Muscle of leg (tissue), 11 donors: ENCODE results near the gene EML2. TPM values are rescaled to one million over a fixed set of nuclear protein-coding genes. Genes with fewer than 3 reads are reported as not detected.
"Not testable (repeated sequence)": the region's sequence is repeated elsewhere in the genome, so short reads cannot be mapped to it uniquely, and the experiment has no call there.

Experiments used
- DNase-seq: peaks from one replicate; pipeline ENCODE4 v3.0.0; 2013
- H3K27ac ChIP-seq: one replicate; pipeline ENCODE4 v1.5.1; 2013; ENCODE audit warnings: mild to moderate bottlenecking, low read length, control low read depth
- H3K27me3 ChIP-seq: one replicate; pipeline ENCODE4 v1.6.1; 2013; ENCODE audit warnings: low read length; ENCODE audit not compliant: control insufficient read depth, insufficient read depth
- H3K36me3 ChIP-seq: one replicate; pipeline ENCODE4 v1.6.1; 2013; ENCODE audit warnings: low read length; ENCODE audit not compliant: control insufficient read depth, insufficient read depth
- H3K4me1 ChIP-seq: one replicate; pipeline ENCODE4 v1.6.1; 2013; ENCODE audit warnings: low read length; ENCODE audit not compliant: control insufficient read depth, insufficient read depth
- H3K4me3 ChIP-seq: one replicate; pipeline ENCODE4 v1.5.1; 2013; ENCODE audit warnings: low read length, control low read depth
- H3K9me3 ChIP-seq: replicated peaks from 2 replicates; pipeline ENCODE4 v1.6.1; 2013; ENCODE audit warnings: low read depth, low read length; ENCODE audit not compliant: control insufficient read depth
- WGBS: methylation state at CpG from one replicate; pipeline ENCODE4 v1.1.5; 2013; ENCODE audit warnings: missing lambda C conversion rate; ENCODE audit not compliant: insufficient coverage; 5-methylcytosine and 5-hydroxymethylcytosine counted together
- polyA plus RNA-seq, 8 donors: library from polyadenylated mRNA; unstranded; fragments of 120-200 nt; gene quantifications; one replicate each; pipeline versions ENCODE4 v1.2.1 to v1.2.3, GENCODE V29; 2013; ENCODE audit warnings: inconsistent platforms in 1 of 8, low replicate concordance in 1 of 8; ENCODE audit not compliant: insufficient read length in 8 of 8, insufficient read depth in 1 of 8
- total RNA-seq: library from RNA; stranded (reverse); fragments of 120-200 nt; gene quantifications from one replicate; pipeline ENCODE4 v1.2.4, GENCODE V29; 2013

The EML2 gene
- total and polyA plus RNA-seq, 9 donors, result 7.9 to 13.2 (median 11.0) TPM

- WGBS, result 46% methylated on average over 17 of the region's 17 CpGs
- Histone ChIP-seq H3K4me1 (peaks cover 45% of the 10 kb centered on the region), H3K27me3 (peaks cover 32% of the 10 kb centered on the region), H3K9me3 (no peaks in the 10 kb centered on the region), H3K36me3 (peaks cover 6% of the 10 kb centered on the region), H3K27ac (no peak overlapping the region), H3K4me3 (no peak overlapping the region)
- DNase-seq, result no peak
These were observed 1.7 kb upstream of the EML2 start for GRCh38 chr19:45640849-45641273.

GRCh38 chr19:45637890-45638667, 1.1 kb downstream of the EML2 start:
- 63% methylated on average over 14 of the region's 19 CpGs for WGBS
- H3K4me1 ChIP-seq, result peaks cover 34% of the 10 kb centered on the region
- peak overlapping the region; percentile 52 for H3K4me3 ChIP-seq
- H3K27me3 ChIP-seq, result peaks cover 4% of the 10 kb centered on the region
- no peak for DNase-seq
- no peak overlapping the region for H3K27ac ChIP-seq
- H3K36me3 ChIP-seq, result peaks cover 6% of the 10 kb centered on the region
- H3K9me3 ChIP-seq, result no peaks in the 10 kb centered on the region

GRCh38 chr19:45636902-45637301, 2.3 kb downstream of the EML2 start:
- peaks cover 32% of the 10 kb centered on the region for H3K4me1 ChIP-seq
- H3K4me3 ChIP-seq, result no peak overlapping the region
- H3K36me3 ChIP-seq, result peaks cover 6% of the 10 kb centered on the region
- no CpG with 5 or more reads among the region's 2 CpGs for WGBS
- no peaks in the 10 kb centered on the region for H3K9me3 ChIP-seq
- no peak for DNase-seq
- H3K27me3 ChIP-seq, result no peaks in the 10 kb centered on the region
- H3K27ac ChIP-seq, result no peak overlapping the region

GRCh38 chr19:45636275-45636674, 2.9 kb downstream of the EML2 start:
- peaks cover 26% of the 10 kb centered on the region for H3K4me1 ChIP-seq
- DNase-seq, result no peak
- H3K9me3 ChIP-seq, result no peaks in the 10 kb centered on the region
- H3K27me3 ChIP-seq, result no peaks in the 10 kb centered on the region
- H3K36me3 ChIP-seq, result peaks cover 6% of the 10 kb centered on the region
- no CpG with 5 or more reads among the region's 1 CpG for WGBS
- H3K27ac ChIP-seq, result no peak overlapping the region
- H3K4me3 ChIP-seq, result no peak overlapping the region

GRCh38 chr19:45632468-45633196, 6.6 kb downstream of the EML2 start:
- H3K4me1 ChIP-seq, result peaks cover 9% of the 10 kb centered on the region
- H3K9me3 ChIP-seq, result no peaks in the 10 kb centered on the region
- peak overlapping the region; percentile 31 for H3K27ac ChIP-seq
- DNase-seq, result peak; percentile 73
- WGBS, result 10% methylated on average over 11 of the region's 27 CpGs
- no peaks in the 10 kb centered on the region for H3K27me3 ChIP-seq
- H3K4me3 ChIP-seq, result no peak overlapping the region
- peaks cover 16% of the 10 kb centered on the region for H3K36me3 ChIP-seq

- H3K4me1 ChIP-seq, result peaks cover 9% of the 10 kb centered on the region
- WGBS, result no CpG with 5 or more reads among the region's 2 CpGs
- no peak overlapping the region for H3K4me3 ChIP-seq
- H3K27ac ChIP-seq, result no peak overlapping the region
- H3K36me3 ChIP-seq, result peaks cover 16% of the 10 kb centered on the region
- no peak for DNase-seq
- no peaks in the 10 kb centered on the region for H3K9me3 ChIP-seq
- no peaks in the 10 kb centered on the region for H3K27me3 ChIP-seq
These were observed 8.7 kb downstream of the EML2 start for GRCh38 chr19:45630463-45630862.

GRCh38 chr19:45629704-45630103, 9.5 kb downstream of the EML2 start:
- no peak for DNase-seq
- Histone ChIP-seq H3K36me3 (peaks cover 20% of the 10 kb centered on the region), H3K4me1 (peaks cover 9% of the 10 kb centered on the region), H3K4me3 (no peak overlapping the region), H3K9me3 (no peaks in the 10 kb centered on the region), H3K27me3 (no peaks in the 10 kb centered on the region), H3K27ac (no peak overlapping the region)
- WGBS, result 100% methylated on average over 1 of the region's 4 CpGs

- WGBS, result 100% methylated on average over 1 of the region's 7 CpGs
- not testable (repeated sequence) for H3K27me3 ChIP-seq
These were observed 11.0 kb downstream of the EML2 start for GRCh38 chr19:45628219-45628618.

GRCh38 chr19:45623984-45624383, 15.2 kb downstream of the EML2 start:
- Histone ChIP-seq H3K27me3 (no peaks in the 10 kb centered on the region), H3K4me1 (no peaks in the 10 kb centered on the region), H3K4me3 (no peak overlapping the region), H3K9me3 (no peaks in the 10 kb centered on the region), H3K27ac (no peak overlapping the region), H3K36me3 (peaks cover 36% of the 10 kb centered on the region)
- WGBS, result 91% methylated on average over 1 of the region's 1 CpG
- no peak for DNase-seq

More at GRCh38 chr19:45628219-45628618, 11.0 kb downstream of the EML2 start:
- not testable (repeated sequence) for H3K4me1 ChIP-seq, H3K9me3 ChIP-seq, DNase-seq, H3K27ac ChIP-seq, H3K4me3 ChIP-seq
- H3K36me3 ChIP-seq, result peaks cover 24% of the 10 kb centered on the region

GRCh38 chr19:45621976-45622503, 17.2 kb downstream of the EML2 start:
- WGBS, result 100% methylated on average over 4 of the region's 6 CpGs
- Histone ChIP-seq H3K9me3 (no peaks in the 10 kb centered on the region), H3K27me3 (no peaks in the 10 kb centered on the region), H3K4me3 (no peak overlapping the region), H3K27ac (no peak overlapping the region), H3K4me1 (no peaks in the 10 kb centered on the region), H3K36me3 (peaks cover 33% of the 10 kb centered on the region)
- no peak for DNase-seq
